Upper lobe of left lung (tissue), 6 donors: ENCODE measurements around the gene SLC1A5. TPM values are rescaled to one million over a fixed set of nuclear protein-coding genes. Genes with fewer than 3 reads are reported as not detected.

Source experiments
- ATAC-seq, 2 donors: fragments of 200-7000 bp; cut with Tn5 transposase; one replicate each; pipeline ENCODE4 v1.9.1; 2022; ENCODE audit warnings: mild to moderate bottlenecking in 2 of 2, moderate library complexity in 2 of 2; ENCODE audit not compliant: low FRiP score in 2 of 2
- DNase-seq, 2 donors: peaks; one replicate each; pipeline ENCODE4 v3.0.0-alpha.2; 2019 to 2020
- H3K27ac ChIP-seq, 4 donors: fragments of 200-600 bp; sonication (generic); one replicate each; pipeline ENCODE4 v1.5.1; 2016 to 2019
- H3K27me3 ChIP-seq, 4 donors: fragments of 200-600 bp; sonication (generic); one replicate each; pipeline ENCODE4 v1.5.1; 2017 to 2019
- H3K36me3 ChIP-seq, 4 donors: fragments of 200-600 bp; sonication (generic); one replicate each; pipeline ENCODE4 v1.5.1; 2016 to 2019
- H3K4me1 ChIP-seq, 4 donors: fragments of 200-600 bp; sonication (generic); one replicate each; pipeline ENCODE4 v1.5.1; 2018 to 2019
- H3K4me3 ChIP-seq, 4 donors: fragments of 200-600 bp; sonication (generic); one replicate each; pipeline ENCODE4 v1.5.1; 2017 to 2019; ENCODE audit warnings: mild to moderate bottlenecking in 2 of 4, moderate library complexity in 1 of 4
- H3K9me3 ChIP-seq, 4 donors: fragments of 200-600 bp; sonication (generic); one replicate each; pipeline ENCODE4 v1.5.1; 2018 to 2019
- CTCF ChIP-seq, 6 experiments: fragments of 450-650 bp in 4 of 6; fragments of 200-600 bp in 2 of 6; sonication (generic) in 2 of 6; IDR thresholded peaks; one replicate each; pipeline ENCODE4 v1.5.1; 2016 to 2019; ENCODE audit warnings: antibody characterized with exemption in 6 of 6
- EP300 ChIP-seq, 4 donors: sonication (generic); formaldehyde crosslinking; IDR thresholded peaks; one replicate each; pipeline ENCODE4 v1.5.1; 2017; ENCODE audit warnings: antibody characterized with exemption in 4 of 4, control low read depth in 2 of 4
- POLR2A ChIP-seq, 4 donors: fragments of 450-650 bp; IDR thresholded peaks; one replicate each; pipeline ENCODE4 v1.5.1; 2016 to 2017; ENCODE audit warnings: antibody characterized with exemption in 4 of 4, mild to moderate bottlenecking in 2 of 4
- POLR2AphosphoS5 ChIP-seq, 2 donors: sonication (generic); formaldehyde crosslinking; IDR thresholded peaks; one replicate each; pipeline ENCODE4 v1.5.1; 2017; ENCODE audit warnings: antibody characterized with exemption in 2 of 2
- WGBS, 2 donors: methylation state at CpG; one replicate each; pipeline ENCODE4 v1.1.5; 2017 to 2018; 5-methylcytosine and 5-hydroxymethylcytosine counted together
- total RNA-seq, 6 donors: library from RNA; depleted of rRNA in 4 of 6; stranded (reverse); fragments of >200 nt in 4 of 6; gene quantifications; one replicate each; pipeline versions ENCODE4 v1.1.0 to v1.2.1, GENCODE V29; 2016 to 2021
- donor health status: DM: no; HTN: no; CAD: no; lungs with moderate emphysema.
- donor health status: DM: no; HTN: yes; CAD: no; lungs with severe emphysema.

SLC1A5 gene
- total RNA-seq, 6 donors from 2014 or later = 52.4 to 147 (median 83.9) TPM

- H3K36me3 ChIP-seq = peaks cover 46 to 100% (median 83%) of the 10 kb centered on the region in 4 donors
- no peaks in the 10 kb centered on the region for H3K27me3 ChIP-seq
- H3K27ac ChIP-seq = peak overlapping the region in 3 of 4 donors; percentile 23 to 69 (median 57)
- H3K9me3 ChIP-seq = no peaks in the 10 kb centered on the region
- DNase-seq (no peak), ATAC-seq (no peak)
- H3K4me1 ChIP-seq = peaks cover 36 to 62% (median 40%) of the 10 kb centered on the region in 4 donors
- WGBS, 2 donors = 81 to 83% methylated on average over 8 to 11 of the region's 11 CpGs
- no peak overlapping the region for H3K4me3 ChIP-seq
- no peak for TF ChIP-seq CTCF (IDR thresholded peaks at IDR 0.05)
- TF ChIP-seq EP300 (IDR thresholded peaks at IDR 0.05) = no peak
- no peak for TF ChIP-seq POLR2A (IDR thresholded peaks at IDR 0.05)
- no peak for TF ChIP-seq POLR2AphosphoS5 (IDR thresholded peaks at IDR 0.05)
These were observed 60.6 kb downstream of the SLC1A5 start for GRCh38 chr19:46727757-46728156.

- ATAC-seq (no peak), DNase-seq (no peak)
- H3K27ac ChIP-seq = peak overlapping the region in 3 of 4 donors; percentile 43 to 69 (median 57)
- WGBS, 2 donors = 72 to 75% methylated on average over 10 to 14 of the region's 14 CpGs
- H3K36me3 ChIP-seq = peaks cover 52 to 100% (median 85%) of the 10 kb centered on the region in 4 donors
- H3K27me3 ChIP-seq = no peaks in the 10 kb centered on the region
- no peak for TF ChIP-seq CTCF (IDR thresholded peaks at IDR 0.05)
- TF ChIP-seq EP300 (IDR thresholded peaks at IDR 0.05) = no peak
- no peak for TF ChIP-seq POLR2A (IDR thresholded peaks at IDR 0.05)
- TF ChIP-seq POLR2AphosphoS5 (IDR thresholded peaks at IDR 0.05) = no peak
- no peaks in the 10 kb centered on the region for H3K9me3 ChIP-seq
- H3K4me1 ChIP-seq = peaks cover 29 to 57% (median 33%) of the 10 kb centered on the region in 4 donors
- H3K4me3 ChIP-seq = no peak overlapping the region
These were observed 61.4 kb downstream of the SLC1A5 start for GRCh38 chr19:46726971-46727501.

- no peaks in the 10 kb centered on the region for H3K9me3 ChIP-seq
- H3K4me1 ChIP-seq = peaks cover 26 to 52% (median 30%) of the 10 kb centered on the region in 4 donors
- ATAC-seq (no peak), DNase-seq (no peak)
- no peak overlapping the region for H3K4me3 ChIP-seq
- H3K36me3 ChIP-seq = peaks cover 52 to 100% (median 88%) of the 10 kb centered on the region in 4 donors
- TF ChIP-seq POLR2A (IDR thresholded peaks at IDR 0.05) (no peak), CTCF (IDR thresholded peaks at IDR 0.05) (no peak), POLR2AphosphoS5 (IDR thresholded peaks at IDR 0.05) (no peak), EP300 (IDR thresholded peaks at IDR 0.05) (no peak)
- 90 to 94% methylated on average over 7 to 10 of the region's 10 CpGs for whole genome bisulfite sequencing, 2 donors
- no peaks in the 10 kb centered on the region for H3K27me3 ChIP-seq
- H3K27ac ChIP-seq = peak overlapping the region in 2 of 4 donors; percentile 2 to 43
These were observed 61.8 kb downstream of the SLC1A5 start for GRCh38 chr19:46726551-46726950.

GRCh38 chr19:46725859-46726393 is 62.5 kb downstream of the SLC1A5 start:
- H3K27ac ChIP-seq = peak overlapping the region in 1 of 4 donors; percentile 2
- DNase-seq (no peak), ATAC-seq (no peak)
- H3K36me3 ChIP-seq = peaks cover 52 to 100% (median 91%) of the 10 kb centered on the region in 4 donors
- peaks cover 24 to 46% (median 30%) of the 10 kb centered on the region in 4 donors for H3K4me1 ChIP-seq
- no peak for TF ChIP-seq POLR2A (IDR thresholded peaks at IDR 0.05)
- no peak for TF ChIP-seq POLR2AphosphoS5 (IDR thresholded peaks at IDR 0.05)
- TF ChIP-seq CTCF (IDR thresholded peaks at IDR 0.05) = no peak
- TF ChIP-seq EP300 (IDR thresholded peaks at IDR 0.05) = no peak
- WGBS, 2 donors = 84 to 86% methylated on average over 9 of the region's 9 CpGs
- no peak overlapping the region for H3K4me3 ChIP-seq
- no peaks in the 10 kb centered on the region for H3K27me3 ChIP-seq
- H3K9me3 ChIP-seq = no peaks in the 10 kb centered on the region
